HG03457 (cell line): ENCODE measurements around the gene SKOR1.
A peak's percentile ranks its signal among the peaks of the same experiment; 100 is the strongest.

Source experiments
- ATAC-seq: cut with Tn5 transposase; IDR thresholded peaks from one replicate; pipeline ENCODE4 v1.9.1; 2021; ENCODE audit warnings: moderate number of reproducible peaks; ENCODE audit not compliant: unreplicated experiment

SKOR1 gene

GRCh38 chr15:67845974-67846373, 20.7 kb downstream of the SKOR1 start:
- no peak for ATAC-seq

DNA sequence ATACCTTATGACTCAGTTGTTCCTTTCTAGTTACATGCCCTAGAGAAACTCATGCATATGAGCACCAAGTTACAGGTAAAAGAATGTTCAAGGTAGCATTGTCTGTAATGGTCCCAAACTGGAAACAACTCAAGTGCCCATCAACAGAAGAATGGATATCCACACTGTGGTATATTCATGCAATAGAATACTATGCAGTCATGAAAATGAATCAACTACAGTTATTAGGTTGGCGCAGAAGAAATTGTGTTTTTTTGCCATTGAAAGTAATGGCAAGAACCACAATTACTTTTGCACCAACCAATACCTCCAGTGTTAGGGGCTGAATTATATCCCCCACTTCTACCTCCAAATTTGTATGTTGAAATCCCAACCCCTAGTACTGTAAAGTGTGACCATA, 24.2 kb downstream of the SKOR1 start:
- no peak for ATAC-seq

GRCh38 chr15:67850336-67850735, 25.0 kb downstream of the SKOR1 start:
- ATAC-seq, result no peak

DNA sequence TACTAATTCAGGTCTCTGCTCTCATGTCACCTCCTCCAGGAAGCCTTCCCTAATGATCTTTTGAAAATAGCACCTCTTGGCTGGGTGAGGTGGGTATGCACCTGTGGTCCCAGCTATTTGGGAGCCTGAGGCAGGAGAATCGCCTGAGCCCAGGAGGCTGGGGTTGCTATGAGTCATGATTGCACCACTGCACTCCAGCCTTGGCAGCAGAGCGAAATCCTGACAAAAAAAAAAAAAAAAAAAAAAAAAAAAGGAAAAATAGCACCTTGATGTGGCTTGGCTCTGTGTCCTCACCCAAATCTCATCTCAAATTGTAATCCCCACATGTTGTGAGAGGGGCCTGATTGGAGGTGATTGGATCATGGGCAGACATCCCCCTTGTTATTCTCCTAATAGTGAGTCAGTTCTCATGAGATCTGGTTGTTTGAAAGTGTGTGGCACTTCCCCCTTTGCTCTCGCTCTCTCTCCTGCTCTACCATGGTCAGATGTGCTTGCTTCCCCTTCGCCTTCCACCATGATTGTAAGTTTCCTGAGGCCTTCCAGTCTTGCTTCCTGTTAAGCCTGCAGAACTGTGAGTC, 25.8 kb downstream of the SKOR1 start:
- no peak for ATAC-seq

- no peak for ATAC-seq
These were observed 27.1 kb downstream of the SKOR1 start for GRCh38 chr15:67852418-67852817.

- ATAC-seq, result no peak
These were observed 28.1 kb downstream of the SKOR1 start for GRCh38 chr15:67853454-67853853.

DNA sequence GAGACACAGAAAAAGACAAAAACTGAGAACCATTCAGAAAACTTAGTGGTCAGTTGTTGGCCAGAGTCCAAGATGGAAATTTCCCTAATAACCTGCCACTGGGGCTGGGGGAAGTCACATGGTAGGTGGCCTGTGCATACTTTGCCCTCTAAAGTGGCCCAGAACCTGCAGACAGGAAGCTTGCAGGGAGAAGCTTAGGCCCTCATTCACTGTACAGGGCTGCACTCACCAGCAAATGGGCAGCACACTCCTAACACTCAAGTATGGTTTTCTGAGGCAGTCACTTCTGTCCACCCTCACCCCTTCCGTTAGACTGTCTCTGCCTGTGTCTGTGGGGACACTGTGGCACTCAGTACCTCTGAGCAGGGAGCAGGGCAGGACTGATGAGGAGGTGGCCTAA, 29.0 kb downstream of the SKOR1 start:
- ATAC-seq, result no peak

DNA sequence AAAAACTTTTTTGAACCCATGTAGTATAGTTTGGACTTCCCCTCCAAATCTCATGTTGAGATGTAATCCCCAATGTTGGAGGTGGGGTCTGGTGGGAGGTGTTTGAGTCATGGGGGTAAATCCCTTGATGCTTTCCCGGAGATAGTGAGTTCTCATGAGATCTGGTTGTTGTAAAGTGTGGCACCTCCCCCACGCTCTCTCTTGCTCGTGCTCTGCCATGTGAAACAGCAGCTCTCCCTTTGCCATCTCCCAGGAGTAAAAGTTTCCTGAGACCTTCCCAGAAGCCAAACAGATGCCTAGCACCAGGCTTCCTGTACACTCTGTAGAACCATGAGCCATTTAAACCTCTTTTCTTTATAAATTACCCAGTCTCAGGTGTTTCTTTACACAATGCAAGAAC, 30.5 kb downstream of the SKOR1 start:
- no peak for ATAC-seq

- ATAC-seq, result no peak
These were observed 31.9 kb downstream of the SKOR1 start for GRCh38 chr15:67857220-67857619.

GRCh38 chr15:67859331-67859946, 34.1 kb downstream of the SKOR1 start:
- ATAC-seq, result no peak

DNA sequence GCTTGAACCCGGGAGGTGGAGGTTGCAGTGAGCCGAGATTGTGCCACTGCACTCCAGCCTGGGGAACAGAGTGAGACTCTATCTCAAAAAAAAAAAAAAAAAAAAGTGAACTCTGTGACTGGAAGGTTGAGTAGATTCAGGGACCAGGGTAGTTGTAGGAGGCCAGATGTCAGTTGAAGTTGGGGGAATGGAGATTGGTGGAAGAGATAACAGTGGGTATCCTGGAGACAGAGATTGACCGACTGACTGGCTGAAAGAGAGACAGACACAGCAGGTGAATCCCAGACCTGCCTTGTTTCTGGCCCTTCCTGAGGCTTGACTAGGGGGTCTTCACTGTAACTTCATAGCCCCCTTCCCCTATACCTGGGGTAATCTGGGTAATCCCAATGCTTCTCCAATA, 36.7 kb downstream of the SKOR1 start:
- ATAC-seq, result no peak

DNA sequence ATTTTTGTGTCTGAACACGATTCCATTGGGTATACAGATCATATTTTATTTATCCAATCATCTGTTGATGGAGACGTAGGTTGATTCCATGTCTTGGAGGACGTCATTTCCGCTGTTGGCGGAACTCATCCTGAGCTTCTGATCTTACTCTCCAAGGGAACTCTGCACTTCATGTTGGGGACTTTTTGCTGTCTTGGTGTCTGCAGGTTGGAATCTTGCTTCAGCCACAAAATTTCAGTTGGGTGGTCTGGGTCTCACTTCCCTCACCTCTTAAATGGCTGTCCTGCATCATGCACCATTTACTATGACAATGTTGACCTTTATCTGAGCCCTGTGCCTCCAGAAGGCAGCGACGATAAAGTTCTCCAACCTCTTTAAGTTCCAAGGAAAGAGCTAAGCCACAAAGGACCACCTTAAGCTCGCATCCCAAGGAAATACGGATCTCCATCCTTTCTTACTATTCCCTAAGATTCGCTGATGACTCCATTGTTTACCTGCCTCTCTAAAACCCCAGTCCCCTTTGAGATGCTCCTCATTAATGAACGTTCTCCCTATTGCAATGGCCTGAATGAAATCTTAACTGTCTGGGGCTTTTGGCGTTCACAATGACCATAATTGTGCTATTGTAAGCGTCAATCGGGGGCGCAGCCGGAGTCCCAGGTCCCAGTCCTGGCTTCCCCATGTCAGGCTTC, 37.6 kb downstream of the SKOR1 start:
- ATAC-seq, result peak; percentile 43

DNA sequence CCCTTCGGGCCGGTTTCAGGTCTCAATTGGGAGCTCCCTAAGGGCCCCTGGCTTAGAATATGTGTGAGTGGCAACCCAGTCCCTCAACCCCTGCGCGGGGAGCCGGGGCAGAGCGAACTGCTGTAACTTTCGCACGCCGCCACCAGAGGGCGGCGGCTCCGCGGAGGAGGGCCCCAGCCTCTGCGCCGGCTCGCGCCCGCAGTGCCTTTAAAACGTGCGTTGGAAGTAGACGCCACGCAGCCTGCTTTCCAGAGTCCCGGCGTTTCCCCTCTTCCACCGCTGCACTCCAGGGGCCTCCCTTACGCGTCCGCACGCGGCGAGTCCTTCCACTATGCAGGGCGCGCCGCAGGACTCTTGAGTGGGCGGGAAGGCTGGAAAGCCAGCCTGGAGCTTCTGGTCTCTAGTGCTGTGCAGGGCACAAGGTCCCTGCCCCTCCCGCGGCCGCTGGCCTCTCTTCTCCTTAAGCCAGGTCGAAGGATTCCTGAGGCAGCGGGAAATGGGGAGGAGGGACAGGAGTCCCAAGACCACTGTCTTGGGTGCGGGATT, 38.2 kb downstream of the SKOR1 start:
- peak; percentile 58 for ATAC-seq

GRCh38 chr15:67865331-67865730, 40.0 kb downstream of the SKOR1 start:
- no peak for ATAC-seq

DNA sequence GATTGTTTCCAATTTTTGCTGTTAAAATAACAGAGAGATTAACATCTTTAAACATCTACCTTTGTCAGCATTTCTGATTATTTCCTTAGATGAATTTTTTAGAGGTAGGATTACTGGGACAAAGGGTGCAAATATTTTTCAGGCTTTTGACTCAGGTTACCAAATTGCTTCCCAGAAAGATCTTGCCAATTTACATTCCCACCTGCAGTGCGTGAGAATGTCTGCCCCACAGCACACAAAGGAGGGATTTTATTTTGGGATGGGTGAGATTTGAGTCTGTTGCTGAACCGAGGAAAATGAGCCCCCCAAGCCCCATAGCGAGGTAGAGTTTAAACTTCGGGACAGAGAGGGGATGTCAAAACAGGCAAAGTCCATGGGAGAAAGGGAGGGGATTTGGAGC, 40.5 kb downstream of the SKOR1 start:
- ATAC-seq, result no peak

DNA sequence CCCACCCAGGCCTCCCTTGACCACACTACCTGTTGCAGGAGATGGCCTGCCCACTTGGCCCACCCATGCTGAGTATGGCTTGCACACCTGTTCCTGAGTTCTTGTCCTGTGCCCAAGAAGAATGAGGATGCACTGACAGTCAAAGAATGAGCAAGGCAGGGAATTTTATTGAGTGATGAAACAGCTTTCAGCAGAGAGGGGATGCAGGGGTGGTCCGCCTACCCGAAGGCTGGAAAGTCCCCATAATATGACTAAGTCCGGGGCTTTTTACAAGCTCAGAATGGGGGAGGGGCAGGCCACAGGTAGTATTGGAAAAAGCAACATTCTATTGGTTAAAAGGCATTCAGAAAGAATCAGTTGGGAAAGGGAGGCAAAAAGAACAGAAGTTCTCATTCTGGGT, 44.4 kb downstream of the SKOR1 start:
- no peak for ATAC-seq

DNA sequence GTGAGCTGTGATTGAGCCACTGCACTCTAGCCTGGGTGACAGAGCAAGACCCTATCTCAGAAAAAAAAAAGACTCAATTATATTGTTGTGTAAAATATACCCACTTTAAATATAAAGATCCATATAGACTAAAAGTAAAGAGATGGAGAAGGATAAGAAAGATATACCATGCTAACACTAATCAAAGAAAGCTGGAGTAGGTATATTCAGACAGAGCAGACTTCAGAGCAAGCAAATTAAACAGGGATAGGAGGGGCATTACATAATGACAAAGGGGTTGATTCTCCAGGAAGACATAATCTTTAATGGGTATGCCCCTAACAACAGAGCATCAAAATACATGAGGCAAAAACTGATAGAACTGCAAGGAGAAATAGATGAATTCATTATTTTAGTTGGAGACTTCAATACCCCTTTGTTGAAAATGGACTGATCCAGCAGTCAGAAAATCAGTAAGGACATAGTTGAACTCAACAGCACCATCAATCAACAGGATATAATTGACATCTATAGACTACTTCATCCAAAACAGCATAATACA, 45.6 kb downstream of the SKOR1 start:
- no peak for ATAC-seq

GRCh38 chr15:67873777-67874176, 48.5 kb downstream of the SKOR1 start:
- ATAC-seq, result no peak

GRCh38 chr15:67878712-67879206, 53.5 kb downstream of the SKOR1 start:
- no peak for ATAC-seq

DNA sequence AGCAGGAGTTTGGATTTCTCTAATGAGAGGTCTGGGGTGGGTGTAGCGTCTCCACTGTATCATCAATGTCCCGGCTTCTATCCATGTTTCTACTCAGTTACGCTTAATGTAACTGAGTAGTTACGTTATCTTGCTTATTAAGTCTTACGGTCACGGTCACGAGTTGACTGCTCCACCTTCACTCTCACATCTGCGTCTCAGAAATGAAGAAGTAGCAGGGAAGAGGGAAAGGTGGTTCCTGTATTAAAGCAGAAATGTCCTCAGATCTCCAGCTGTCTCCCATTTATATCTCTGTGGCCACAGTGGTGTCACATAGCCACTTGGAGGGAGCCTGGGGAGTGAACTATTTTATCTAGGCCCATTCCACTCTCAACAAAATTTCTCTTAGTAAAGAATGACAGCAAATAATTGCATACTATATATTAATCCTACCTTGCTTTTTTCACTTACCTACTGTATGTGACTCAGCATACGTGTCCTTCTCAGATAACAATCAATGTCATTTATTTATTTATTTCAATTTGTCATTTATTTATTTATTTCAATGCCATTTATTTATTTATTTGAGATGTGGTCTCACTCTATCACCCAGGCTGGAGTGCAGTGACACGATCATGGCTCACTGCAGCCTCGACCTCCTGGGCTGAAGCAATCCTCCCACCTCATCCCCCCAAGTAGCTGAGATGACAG, 54.3 kb downstream of the SKOR1 start:
- no peak for ATAC-seq

DNA sequence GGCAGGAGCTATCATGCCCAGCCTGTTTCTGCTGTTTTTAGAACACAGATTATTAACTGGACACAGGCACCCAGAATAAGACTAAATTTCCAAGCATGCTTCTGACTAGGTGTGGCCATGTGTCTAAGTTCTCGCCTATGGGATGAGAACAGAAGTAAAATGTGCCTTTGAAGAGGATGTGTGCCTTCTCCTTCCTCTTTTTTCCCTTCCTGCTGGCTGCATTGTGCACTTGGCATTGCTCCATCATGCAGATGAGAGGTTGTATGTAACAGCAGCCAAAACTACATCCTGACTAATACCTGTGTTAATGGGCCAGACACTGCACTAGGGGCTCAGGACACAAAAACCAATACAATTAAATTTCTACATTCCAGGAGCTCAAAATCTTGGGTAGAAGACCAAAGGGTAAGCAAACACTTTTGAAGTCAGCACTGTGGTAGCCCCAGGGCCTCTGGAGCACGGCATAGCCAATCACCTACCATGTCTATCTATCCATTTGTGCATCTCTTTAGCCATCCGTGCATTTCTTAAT, 55.4 kb downstream of the SKOR1 start:
- ATAC-seq, result no peak
